Trophoblast cell (in vitro differentiated cells and primary cell): ENCODE measurements around the gene ERMN.

ENCODE experiments used
- DNase-seq, 2 donors: peaks; one replicate each; pipeline ENCODE4 v3.0.0-alpha.2; 2016
- H2AFZ ChIP-seq: 2 replicates; pipeline ENCODE4 v1.6.1; 2013; ENCODE audit warnings: low read length, moderate library complexity, mild to moderate bottlenecking; ENCODE audit not compliant: insufficient read depth, poor library complexity
- H2AK5ac ChIP-seq: 2 replicates; pipeline ENCODE4 v1.6.1; 2013; ENCODE audit warnings: mild to moderate bottlenecking, low read length
- H2BK120ac ChIP-seq: 2 replicates; pipeline ENCODE4 v1.6.1; 2013; ENCODE audit warnings: low read length, mild to moderate bottlenecking, moderate library complexity; ENCODE audit not compliant: insufficient read depth, poor library complexity
- H2BK12ac ChIP-seq: 2 replicates; pipeline ENCODE4 v1.6.1; 2013; ENCODE audit warnings: mild to moderate bottlenecking, low read length, moderate library complexity
- H2BK5ac ChIP-seq: 2 replicates; pipeline ENCODE4 v1.6.1; 2013; ENCODE audit warnings: low read length, low read depth, moderate library complexity, mild to moderate bottlenecking; ENCODE audit not compliant: poor library complexity
- H3K14ac ChIP-seq: 2 replicates; pipeline ENCODE4 v1.6.1; 2013; ENCODE audit warnings: mild to moderate bottlenecking, low read length
- H3K18ac ChIP-seq: 2 replicates; pipeline ENCODE4 v1.6.1; 2013; ENCODE audit warnings: mild to moderate bottlenecking, low read length
- H3K23ac ChIP-seq: 2 replicates; pipeline ENCODE4 v1.6.1; 2013; ENCODE audit warnings: low read length
- H3K27ac ChIP-seq: 2 replicates; pipeline ENCODE4 v1.5.1; 2013; ENCODE audit warnings: low read depth, mild to moderate bottlenecking, inconsistent platforms, low read length, moderate library complexity
- H3K27me3 ChIP-seq: 2 replicates; pipeline ENCODE4 v1.6.1; 2013; ENCODE audit warnings: inconsistent platforms, mild to moderate bottlenecking, low read length, moderate library complexity; ENCODE audit not compliant: insufficient read depth
- H3K36me3 ChIP-seq, 2 experiments: 1 replicate in 1 of 2; 2 replicates in 1 of 2; pipeline ENCODE4 v1.6.1; 2013; ENCODE audit warnings: low read length in 2 of 2, mild to moderate bottlenecking in 2 of 2, moderate library complexity in 1 of 2; ENCODE audit not compliant: insufficient read depth in 2 of 2, control insufficient read depth in 1 of 2
- H3K4ac ChIP-seq: 2 replicates; pipeline ENCODE4 v1.6.1; 2013; ENCODE audit warnings: low read depth, mild to moderate bottlenecking, low read length, moderate library complexity
- H3K4me1 ChIP-seq, 2 experiments: 1 replicate in 1 of 2; 2 replicates in 1 of 2; pipeline ENCODE4 v1.6.1; 2013; ENCODE audit warnings: low read length in 2 of 2, mild to moderate bottlenecking in 2 of 2, moderate library complexity in 1 of 2; ENCODE audit not compliant: insufficient read depth in 2 of 2, control insufficient read depth in 1 of 2
- H3K4me2 ChIP-seq: 2 replicates; pipeline ENCODE4 v1.6.1; 2013; ENCODE audit warnings: inconsistent platforms, mild to moderate bottlenecking, low read length, moderate library complexity
- H3K4me3 ChIP-seq: 2 replicates; pipeline ENCODE4 v1.5.1; 2013; ENCODE audit warnings: mild to moderate bottlenecking, low read depth, low read length, inconsistent platforms
- H3K79me1 ChIP-seq: one replicate; pipeline ENCODE4 v1.6.1; 2013; ENCODE audit warnings: low read length
- H3K79me2 ChIP-seq: 2 replicates; pipeline ENCODE4 v1.6.1; 2013; ENCODE audit warnings: low read length, mild to moderate bottlenecking; ENCODE audit not compliant: control insufficient read depth, insufficient read depth, poor library complexity
- H3K9ac ChIP-seq: 2 replicates; pipeline ENCODE4 v1.6.1; 2013; ENCODE audit warnings: mild to moderate bottlenecking, low read length
- H3K9me3 ChIP-seq: 2 replicates; pipeline ENCODE4 v1.6.1; 2013; ENCODE audit warnings: low read depth, mild to moderate bottlenecking, control low read depth, inconsistent platforms, low read length; ENCODE audit not compliant: insufficient read depth
- H4K12ac ChIP-seq: 2 replicates; pipeline ENCODE4 v1.6.1; 2013; ENCODE audit warnings: low read depth, mild to moderate bottlenecking, low read length, moderate library complexity
- H4K8ac ChIP-seq: 2 replicates; pipeline ENCODE4 v1.6.1; 2013; ENCODE audit warnings: low read depth, mild to moderate bottlenecking, low read length, moderate library complexity
- H4K91ac ChIP-seq: one replicate; pipeline ENCODE4 v1.6.1; 2013; ENCODE audit warnings: low read depth, mild to moderate bottlenecking, low read length, moderate library complexity
- WGBS: extraction: QIAGEN DNeasy Blood & Tissue Kit; methylation state at CpG from one replicate; pipeline ENCODE4 v1.1.7; 2013; ENCODE audit warnings: missing lambda C conversion rate; ENCODE audit not compliant: insufficient read length, insufficient coverage; ENCODE audit errors: extremely low coverage; 5-methylcytosine and 5-hydroxymethylcytosine counted together

Gene ERMN

GRCh38 chr2:157336137-157337010 lies 10.8 kb upstream of the ERMN start:
- H3K9ac ChIP-seq, result no peak overlapping the region
- no peak overlapping the region for H2BK5ac ChIP-seq
- no peak overlapping the region for H2AFZ ChIP-seq
- no peak overlapping the region for H3K4me2 ChIP-seq
- WGBS, result no CpG with 5 or more reads among the region's 8 CpGs
- no peak overlapping the region for H3K4me3 ChIP-seq
- no peak overlapping the region for H3K27ac ChIP-seq
- H3K27me3 ChIP-seq, result no peaks in the 10 kb centered on the region
- no peaks in the 10 kb centered on the region for H3K79me1 ChIP-seq
- no peak overlapping the region for H4K8ac ChIP-seq
- no peaks in the 10 kb centered on the region for H3K79me2 ChIP-seq
- no peaks in the 10 kb centered on the region for H3K4me1 ChIP-seq
- peak; percentile 20 to 79 for DNase-seq
- H3K18ac ChIP-seq, result no peak overlapping the region
- H4K91ac ChIP-seq, result no peak overlapping the region
- no peak overlapping the region for H3K4ac ChIP-seq
- no peak overlapping the region for H2BK120ac ChIP-seq
- no peak overlapping the region for H4K12ac ChIP-seq
- no peak overlapping the region for H3K14ac ChIP-seq
- no peak overlapping the region for H3K23ac ChIP-seq
- H2AK5ac ChIP-seq, result no peak overlapping the region
- H3K36me3 ChIP-seq, result no peaks in the 10 kb centered on the region
- no peak overlapping the region for H2BK12ac ChIP-seq
- no peaks in the 10 kb centered on the region for H3K9me3 ChIP-seq

DNA sequence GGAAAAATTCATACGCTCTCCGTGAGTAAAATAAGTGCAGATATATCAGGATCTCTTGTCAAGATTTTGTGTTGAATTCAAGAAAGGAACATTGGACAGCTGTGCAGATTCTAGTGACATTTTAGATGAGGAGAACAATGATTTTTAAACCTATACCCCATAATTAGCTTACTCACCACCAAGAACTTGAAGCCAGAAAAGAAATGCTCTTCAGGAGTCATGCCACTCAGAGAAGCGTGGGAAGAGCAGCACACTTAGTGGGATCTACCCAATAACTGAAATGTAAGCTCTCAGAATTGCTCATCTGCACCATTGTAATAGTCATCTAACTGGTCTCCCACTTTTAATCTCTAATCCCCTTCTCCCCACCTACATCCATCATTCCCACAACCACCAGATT lies 9.2 kb upstream of the ERMN start:
- WGBS, result no CpG with 5 or more reads among the region's 3 CpGs
- Histone ChIP-seq H4K8ac (no peak overlapping the region), H3K4me3 (no peak overlapping the region), H3K23ac (no peak overlapping the region), H3K27me3 (no peaks in the 10 kb centered on the region), H3K4me1 (no peaks in the 10 kb centered on the region), H3K18ac (no peak overlapping the region), H3K4ac (no peak overlapping the region), H3K79me2 (no peaks in the 10 kb centered on the region), H2BK120ac (no peak overlapping the region), H3K79me1 (no peaks in the 10 kb centered on the region), H4K91ac (no peak overlapping the region), H2AK5ac (no peak overlapping the region), H4K12ac (no peak overlapping the region), H3K9ac (no peak overlapping the region), H3K14ac (no peak overlapping the region), H3K27ac (no peak overlapping the region), H3K9me3 (no peaks in the 10 kb centered on the region), H2AFZ (no peak overlapping the region), H2BK12ac (no peak overlapping the region), H3K36me3 (no peaks in the 10 kb centered on the region), H3K4me2 (no peak overlapping the region), H2BK5ac (no peak overlapping the region)
- DNase-seq, result no peak

- no peak overlapping the region for H3K27ac ChIP-seq
- H4K12ac ChIP-seq, result no peak overlapping the region
- H3K4me3 ChIP-seq, result no peak overlapping the region
- no peaks in the 10 kb centered on the region for H3K79me1 ChIP-seq
- H2BK12ac ChIP-seq, result no peak overlapping the region
- H2AFZ ChIP-seq, result no peak overlapping the region
- no peaks in the 10 kb centered on the region for H3K27me3 ChIP-seq
- no CpG with 5 or more reads among the region's 4 CpGs for WGBS
- no peaks in the 10 kb centered on the region for H3K36me3 ChIP-seq
- H3K14ac ChIP-seq, result no peak overlapping the region
- H2BK120ac ChIP-seq, result no peak overlapping the region
- no peak overlapping the region for H2BK5ac ChIP-seq
- H4K91ac ChIP-seq, result no peak overlapping the region
- H3K4ac ChIP-seq, result no peak overlapping the region
- no peak overlapping the region for H3K9ac ChIP-seq
- no peak overlapping the region for H3K4me2 ChIP-seq
- no peak for DNase-seq
- no peaks in the 10 kb centered on the region for H3K79me2 ChIP-seq
- H4K8ac ChIP-seq, result no peak overlapping the region
- no peaks in the 10 kb centered on the region for H3K4me1 ChIP-seq
- no peak overlapping the region for H3K18ac ChIP-seq
- H2AK5ac ChIP-seq, result no peak overlapping the region
- H3K9me3 ChIP-seq, result no peaks in the 10 kb centered on the region
- no peak overlapping the region for H3K23ac ChIP-seq
Measured at GRCh38 chr2:157334335-157334734, 8.7 kb upstream of the ERMN start.

DNA sequence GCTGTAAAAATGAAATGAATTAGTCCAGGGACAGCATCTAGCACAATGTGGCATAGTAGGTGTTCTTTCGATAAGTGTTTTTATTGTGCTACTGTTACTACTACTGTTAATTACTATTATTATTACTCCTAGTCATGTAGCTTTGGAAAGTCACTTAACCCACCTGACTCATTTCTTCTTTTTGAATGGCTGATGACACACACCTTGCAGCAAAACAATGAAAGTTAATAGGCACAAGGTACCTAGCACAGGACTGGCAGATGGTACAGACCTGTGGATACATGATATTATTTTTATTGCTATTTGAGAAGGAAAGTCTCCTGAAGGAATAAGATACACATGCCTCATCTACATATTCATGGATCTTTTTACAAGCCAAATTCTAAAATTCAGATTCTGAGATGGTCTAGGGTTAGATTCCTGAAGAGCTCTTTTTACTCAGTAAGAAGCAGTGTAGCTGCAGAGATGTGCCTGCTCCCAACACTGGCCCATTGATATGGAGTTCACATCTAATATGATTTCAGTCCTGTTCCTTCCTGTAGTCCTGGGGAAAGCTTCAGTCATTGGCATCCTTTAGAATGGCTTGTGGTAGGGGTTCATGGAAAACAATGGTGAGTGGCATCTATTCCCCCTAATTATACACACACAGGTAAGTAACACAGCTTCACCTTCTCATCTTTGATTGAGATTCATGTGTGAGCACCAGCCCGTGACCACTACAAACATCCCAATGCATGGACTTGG lies 7.9 kb upstream of the ERMN start:
- no peak overlapping the region for H2BK12ac ChIP-seq
- H3K27me3 ChIP-seq, result no peaks in the 10 kb centered on the region
- H2AFZ ChIP-seq, result no peak overlapping the region
- no peak overlapping the region for H3K4me2 ChIP-seq
- H3K79me2 ChIP-seq, result no peaks in the 10 kb centered on the region
- no peak overlapping the region for H2BK120ac ChIP-seq
- H3K9ac ChIP-seq, result no peak overlapping the region
- H3K4me3 ChIP-seq, result no peak overlapping the region
- no peak overlapping the region for H2BK5ac ChIP-seq
- no peak overlapping the region for H3K4ac ChIP-seq
- no peaks in the 10 kb centered on the region for H3K79me1 ChIP-seq
- H3K36me3 ChIP-seq, result no peaks in the 10 kb centered on the region
- H4K91ac ChIP-seq, result no peak overlapping the region
- no peaks in the 10 kb centered on the region for H3K4me1 ChIP-seq
- H4K12ac ChIP-seq, result no peak overlapping the region
- DNase-seq, result no peak
- H3K18ac ChIP-seq, result no peak overlapping the region
- whole genome bisulfite sequencing, result no CpG with 5 or more reads among the region's 2 CpGs
- H3K9me3 ChIP-seq, result no peaks in the 10 kb centered on the region
- no peak overlapping the region for H3K27ac ChIP-seq
- no peak overlapping the region for H3K14ac ChIP-seq
- H2AK5ac ChIP-seq, result no peak overlapping the region
- H4K8ac ChIP-seq, result no peak overlapping the region
- no peak overlapping the region for H3K23ac ChIP-seq
